Measurements from ENCODE around the gene PTP4A2. TPM values are rescaled to one million over a fixed set of nuclear protein-coding genes. Genes with fewer than 3 reads are reported as not detected.
"Not testable (repeated sequence)": the region's sequence is repeated elsewhere in the genome, so short reads cannot be mapped to it uniquely, and the experiment has no call there.

The PTP4A2 gene
- total and polyA plus RNA-seq, 2 donors from 2014 or later, result 130 to 236 TPM

- FAIRE-seq (no peak), DNase-seq (no peak)
- H3K9me3 ChIP-seq (ENCODE audit: control insufficient read depth in 2 of 3, insufficient read depth in 1 of 3, low read length in 3 of 3), result no peaks in the 10 kb centered on the region
- H3K9ac ChIP-seq (ENCODE audit: low read length in 3 of 3), result no peak overlapping the region
- peaks cover 0 to 8% (median 0%) of the 10 kb centered on the region in 3 donors for H3K4me1 ChIP-seq (ENCODE audit: control insufficient read depth in 2 of 3, insufficient read depth in 2 of 3, low read depth in 1 of 3, low read length in 3 of 3)
- H3K27ac ChIP-seq (ENCODE audit: low read depth in 2 of 2, low read length in 2 of 2), result no peak overlapping the region
- TF ChIP-seq CTCF (IDR thresholded peaks at IDR 0.05; ENCODE audit: borderline replicate concordance, extremely low read depth, insufficient read depth), result no peak
- intact Hi-C loops (cut with DNase I), result no loop called here
- H3K36me3 ChIP-seq (ENCODE audit: control insufficient read depth in 2 of 3, insufficient read depth in 3 of 3, low read length in 3 of 3), result no peaks in the 10 kb centered on the region
- no peak overlapping the region for H3K4me3 ChIP-seq (ENCODE audit: low read length in 3 of 3)
- H3K27me3 ChIP-seq (ENCODE audit: control insufficient read depth, insufficient read depth, low read length), result no peaks in the 10 kb centered on the region
These were observed 13.1 kb upstream of the PTP4A2 start for GRCh38 chr1:31951276-31951675.

GRCh38 chr1:31949862-31950261 is 11.7 kb upstream of the PTP4A2 start:
- Histone ChIP-seq H3K4me1 (ENCODE audit: control insufficient read depth in 2 of 3, insufficient read depth in 2 of 3, low read depth in 1 of 3, low read length in 3 of 3) (peaks cover 0 to 3% (median 0%) of the 10 kb centered on the region in 3 donors), H3K36me3 (ENCODE audit: control insufficient read depth in 2 of 3, insufficient read depth in 3 of 3, low read length in 3 of 3) (no peaks in the 10 kb centered on the region), H3K9ac (ENCODE audit: low read length in 3 of 3) (no peak overlapping the region), H3K27ac (ENCODE audit: low read depth in 2 of 2, low read length in 2 of 2) (no peak overlapping the region), H3K9me3 (ENCODE audit: control insufficient read depth in 2 of 3, insufficient read depth in 1 of 3, low read length in 3 of 3) (no peaks in the 10 kb centered on the region), H3K27me3 (ENCODE audit: control insufficient read depth, insufficient read depth, low read length) (no peaks in the 10 kb centered on the region), H3K4me3 (ENCODE audit: low read length in 3 of 3) (no peak overlapping the region)
- no peak for TF ChIP-seq CTCF (IDR thresholded peaks at IDR 0.05; ENCODE audit: borderline replicate concordance, extremely low read depth, insufficient read depth)
- DNase-seq (no peak), FAIRE-seq (no peak)
- intact Hi-C loops (cut with DNase I), result no loop called here

GRCh38 chr1:31945677-31946076 is 7.5 kb upstream of the PTP4A2 start:
- H3K4me3 ChIP-seq (ENCODE audit: low read length in 3 of 3); FAIRE-seq; H3K4me1 ChIP-seq (ENCODE audit: control insufficient read depth in 2 of 3, insufficient read depth in 2 of 3, low read depth in 1 of 3, low read length in 3 of 3); H3K36me3 ChIP-seq (ENCODE audit: control insufficient read depth in 2 of 3, insufficient read depth in 3 of 3, low read length in 3 of 3); DNase-seq; H3K27ac ChIP-seq (ENCODE audit: low read depth in 2 of 2, low read length in 2 of 2); H3K9me3 ChIP-seq (ENCODE audit: control insufficient read depth in 2 of 3, insufficient read depth in 1 of 3, low read length in 3 of 3); H3K27me3 ChIP-seq (ENCODE audit: control insufficient read depth, insufficient read depth, low read length); intact Hi-C loops (cut with DNase I): not testable (repeated sequence)
- peak overlapping the region in 1 of 3 donors; percentile 19 for H3K9ac ChIP-seq (ENCODE audit: low read length in 3 of 3)

- no peaks in the 10 kb centered on the region for H3K27me3 ChIP-seq (ENCODE audit: control insufficient read depth, insufficient read depth, low read length)
- peak overlapping the region in 2 of 3 donors; percentile 25 to 69 for H3K9ac ChIP-seq (ENCODE audit: low read length in 3 of 3)
- DNase-seq, result peak; percentile 86 to 97 (median 92)
- H3K4me3 ChIP-seq (ENCODE audit: low read length in 3 of 3), result peak overlapping the region; percentile 17 to 56 (median 46)
- peak overlapping the region; percentile 92 to 95 for H3K27ac ChIP-seq (ENCODE audit: low read depth in 2 of 2, low read length in 2 of 2)
- no peaks in the 10 kb centered on the region for H3K9me3 ChIP-seq (ENCODE audit: control insufficient read depth in 2 of 3, insufficient read depth in 1 of 3, low read length in 3 of 3)
- no peak for TF ChIP-seq CTCF (IDR thresholded peaks at IDR 0.05; ENCODE audit: borderline replicate concordance, extremely low read depth, insufficient read depth)
- intact Hi-C loops (cut with DNase I), result no loop called here
- FAIRE-seq, result no peak
- no peaks in the 10 kb centered on the region for H3K36me3 ChIP-seq (ENCODE audit: control insufficient read depth in 2 of 3, insufficient read depth in 3 of 3, low read length in 3 of 3)
- peaks cover 0 to 15% (median 14%) of the 10 kb centered on the region in 3 donors for H3K4me1 ChIP-seq (ENCODE audit: control insufficient read depth in 2 of 3, insufficient read depth in 2 of 3, low read depth in 1 of 3, low read length in 3 of 3)
These were observed 6.3 kb upstream of the PTP4A2 start for GRCh38 chr1:31944205-31945089.

Measured in kidney (tissue), 14 donors.